ENCODE measurements around the gene IRX2. TPM values are rescaled to one million over a fixed set of nuclear protein-coding genes. Genes with fewer than 3 reads are reported as not detected.

IRX2 gene
- total RNA-seq, 1 experiment from 2014 or later = not detected

- DNase-seq (ENCODE audit: low spot score) = no peak
Measured at GRCh38 chr5:2756211-2757152, 5.0 kb upstream of the IRX2 start.

GRCh38 chr5:2755681-2756171, 4.2 kb upstream of the IRX2 start:
- no peak for DNase-seq (ENCODE audit: low spot score)

GRCh38 chr5:2755076-2755680, 3.7 kb upstream of the IRX2 start:
- no peak for DNase-seq (ENCODE audit: low spot score)

GRCh38 chr5:2754581-2755075, 3.2 kb upstream of the IRX2 start:
- no peak for DNase-seq (ENCODE audit: low spot score)

- DNase-seq (ENCODE audit: low spot score) = no peak
Measured at GRCh38 chr5:2753452-2754420, 2.3 kb upstream of the IRX2 start.

- no peak for DNase-seq (ENCODE audit: low spot score)
Measured at GRCh38 chr5:2752821-2753439, 1.5 kb upstream of the IRX2 start.

GRCh38 chr5:2752059-2752820, 763 bp upstream of the IRX2 start:
- DNase-seq (ENCODE audit: low spot score) = peak; percentile 27

GRCh38 chr5:2750758-2751464, 566 bp downstream of the IRX2 start:
- no peak for DNase-seq (ENCODE audit: low spot score)

- DNase-seq (ENCODE audit: low spot score) = no peak
Measured at GRCh38 chr5:2750026-2750757, 1.3 kb downstream of the IRX2 start.

- no peak for DNase-seq (ENCODE audit: low spot score)
Measured at GRCh38 chr5:2749514-2750025, 1.9 kb downstream of the IRX2 start.

GRCh38 chr5:2748861-2749513, 2.5 kb downstream of the IRX2 start:
- no peak for DNase-seq (ENCODE audit: low spot score)

GRCh38 chr5:2748179-2748860, 3.2 kb downstream of the IRX2 start:
- no peak for DNase-seq (ENCODE audit: low spot score)

GRCh38 chr5:2747363-2748162, 3.9 kb downstream of the IRX2 start:
- DNase-seq (ENCODE audit: low spot score) = no peak

GRCh38 chr5:2746561-2747032, 4.9 kb downstream of the IRX2 start:
- peak; percentile 28 for DNase-seq (ENCODE audit: low spot score)

- DNase-seq (ENCODE audit: low spot score) = no peak
Measured at GRCh38 chr5:2744485-2744884, 7.0 kb downstream of the IRX2 start.

- DNase-seq (ENCODE audit: low spot score) = no peak
Measured at GRCh38 chr5:2742921-2743679, 8.4 kb downstream of the IRX2 start.
